ENCODE data around the gene TRIM51G. TPM values are rescaled to one million over a fixed set of nuclear protein-coding genes. Genes with fewer than 3 reads are reported as not detected.
"Not testable (repeated sequence)": the region's sequence is repeated elsewhere in the genome, so short reads cannot be mapped to it uniquely, and the experiment has no call there.

Gene TRIM51G, protein sequence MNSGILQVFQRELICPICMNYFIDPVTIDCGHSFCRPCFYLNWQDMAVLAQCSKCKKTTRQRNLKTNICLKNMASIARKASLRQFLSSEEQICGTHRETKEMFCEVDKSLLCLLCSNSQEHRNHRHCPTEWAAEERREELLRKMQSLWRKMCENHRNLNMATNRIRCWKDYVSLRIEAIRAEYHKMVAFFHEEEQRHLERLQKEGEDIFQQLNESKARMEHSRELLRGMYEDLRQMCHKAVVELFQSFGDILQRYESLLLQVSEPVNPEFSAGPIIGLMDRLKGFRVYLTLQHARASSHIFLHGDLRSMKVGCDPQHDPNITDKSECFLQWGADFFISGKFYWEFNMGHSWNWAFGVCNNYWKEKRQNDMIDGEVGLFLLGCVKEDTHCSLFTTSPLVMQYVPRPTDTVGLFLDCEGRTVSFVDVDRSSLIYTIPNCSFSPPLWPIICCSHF
- not detected for total RNA-seq

GRCh38 chr11:48983785-48984184, at the start of gene TRIM51G:
Gene TRIM51G (minus strand): TSS chr11:48983885. CDS start chr11:48981695, 2,190 bp downstream.
- not testable (repeated sequence) for H3K27me3 Mint-ChIP-seq; H3K4me1 Mint-ChIP-seq (ENCODE audit: low read depth in 2 of 2); H3K27ac Mint-ChIP-seq; H3K4me3 Mint-ChIP-seq; H3K36me3 Mint-ChIP-seq; ATAC-seq; DNase-seq (ENCODE audit: low spot score)
- peaks cover 15% of the 10 kb centered on the region for H3K9me3 Mint-ChIP-seq

GRCh38 chr11:49028523-49028922, 44.8 kb upstream of the TRIM51G start, which contains the start of gene TRIM49B:
Gene TRIM49B (plus strand): TSS chr11:49028823. CDS start chr11:49031600, 2,777 bp downstream.
- H3K4me3 Mint-ChIP-seq; H3K27ac Mint-ChIP-seq; ATAC-seq; H3K27me3 Mint-ChIP-seq; DNase-seq (ENCODE audit: low spot score); H3K36me3 Mint-ChIP-seq; H3K9me3 Mint-ChIP-seq; H3K4me1 Mint-ChIP-seq (ENCODE audit: low read depth in 2 of 2): not testable (repeated sequence)

GRCh38 chr11:48968592-48968991, 15.1 kb downstream of the TRIM51G start:
- not testable (repeated sequence) for H3K27ac Mint-ChIP-seq; H3K4me1 Mint-ChIP-seq (ENCODE audit: low read depth in 2 of 2); ATAC-seq; H3K27me3 Mint-ChIP-seq; H3K4me3 Mint-ChIP-seq; H3K9me3 Mint-ChIP-seq; H3K36me3 Mint-ChIP-seq; DNase-seq (ENCODE audit: low spot score)

DNA sequence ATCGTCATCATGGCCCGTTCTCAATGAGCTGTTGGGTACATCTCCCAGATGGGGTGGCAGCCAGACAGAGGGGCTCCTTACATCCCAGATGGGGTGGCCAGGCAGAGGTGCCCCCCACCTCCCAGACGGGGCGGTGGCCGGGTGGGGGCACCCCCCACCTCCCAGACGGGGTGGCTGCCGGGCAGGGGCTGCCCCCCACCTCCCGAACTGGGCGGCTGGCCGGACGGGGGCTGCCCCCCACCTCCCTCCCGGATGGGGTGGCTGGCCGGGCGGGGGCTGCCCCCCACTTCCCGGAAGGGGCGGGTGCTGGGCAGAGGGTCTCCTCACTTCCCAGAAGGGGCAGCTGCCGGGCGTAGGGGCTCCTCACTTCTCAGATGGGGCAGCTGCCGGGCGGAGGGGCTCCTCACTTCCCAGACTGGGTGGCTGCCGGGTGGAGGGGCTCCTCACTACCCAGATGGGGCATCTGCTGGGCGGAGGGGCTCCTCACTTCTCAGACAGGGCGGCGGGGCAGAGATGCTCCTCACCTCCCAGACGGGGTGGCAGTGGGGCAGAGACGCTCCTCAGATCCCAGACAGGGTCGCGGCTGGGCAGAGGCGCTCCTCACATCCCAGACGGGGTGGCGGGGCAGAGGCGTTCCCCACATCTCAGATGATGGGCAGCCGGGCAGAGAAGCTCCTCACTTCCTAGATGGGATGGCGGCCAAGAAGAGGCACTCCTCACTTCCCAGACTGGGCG, 28.2 kb downstream of the TRIM51G start:
- not testable (repeated sequence) for ATAC-seq; H3K27ac Mint-ChIP-seq; H3K4me3 Mint-ChIP-seq; H3K36me3 Mint-ChIP-seq; H3K9me3 Mint-ChIP-seq; DNase-seq (ENCODE audit: low spot score); H3K4me1 Mint-ChIP-seq (ENCODE audit: low read depth in 2 of 2); H3K27me3 Mint-ChIP-seq

DNA sequence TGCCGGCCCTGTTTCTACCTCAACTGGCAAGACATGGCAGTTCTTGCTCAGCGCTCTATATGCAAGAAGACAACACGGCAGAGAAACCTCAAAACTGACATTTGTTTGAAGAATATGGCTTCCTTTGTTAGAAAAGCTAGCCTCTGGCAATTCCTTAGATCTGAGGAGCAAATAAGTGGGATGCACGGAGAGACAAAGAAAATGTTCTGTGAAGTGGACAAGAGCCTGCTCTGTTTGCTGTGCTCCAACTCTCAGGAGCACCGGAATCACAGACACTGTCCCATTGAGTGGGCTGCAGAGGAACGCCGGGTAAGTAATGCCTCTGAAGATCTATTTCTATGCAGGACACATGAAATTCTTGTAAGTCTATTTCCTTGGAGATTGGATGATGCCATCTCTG, 37.9 kb downstream of the TRIM51G start:
- not testable (repeated sequence) for H3K4me1 Mint-ChIP-seq (ENCODE audit: low read depth in 2 of 2); H3K9me3 Mint-ChIP-seq; H3K36me3 Mint-ChIP-seq; H3K4me3 Mint-ChIP-seq; ATAC-seq; H3K27ac Mint-ChIP-seq; DNase-seq (ENCODE audit: low spot score); H3K27me3 Mint-ChIP-seq

Other genes starting within 250 kb of the TRIM51G start
- gene TRIM49B, start 44.9 kb upstream of the TRIM51G start, total RNA-seq: not detected
- gene TRIM64C, start 75.2 kb upstream of the TRIM51G start, total RNA-seq: not detected
- gene FOLH1, start 224.7 kb upstream of the TRIM51G start, total RNA-seq: not detected